ENCODE results near the gene UBE2O.

The UBE2O gene

GRCh38 chr17:76445697-76446448 is 7.1 kb downstream of the UBE2O start:
- no peak for TF ChIP-seq CTCF (IDR thresholded peaks at IDR 0.05; ENCODE audit: insufficient read depth, low read depth, low read length, missing control alignments)
- DNase-seq (ENCODE audit: low read depth), result no peak
- H3K4me3 ChIP-seq (ENCODE audit: low read depth, low read length), result no peak overlapping the region

GRCh38 chr17:76444518-76445311 is 8.2 kb downstream of the UBE2O start:
- H3K4me3 ChIP-seq (ENCODE audit: low read depth, low read length), result peak overlapping the region; percentile 14
- peak; percentile 51 for DNase-seq (ENCODE audit: low read depth)
- no peak for TF ChIP-seq CTCF (IDR thresholded peaks at IDR 0.05; ENCODE audit: insufficient read depth, low read depth, low read length, missing control alignments)

GRCh38 chr17:76442341-76443338 is 10.3 kb downstream of the UBE2O start:
- TF ChIP-seq CTCF (IDR thresholded peaks at IDR 0.05; ENCODE audit: insufficient read depth, low read depth, low read length, missing control alignments), result no peak
- no peak overlapping the region for H3K4me3 ChIP-seq (ENCODE audit: low read depth, low read length)
- DNase-seq (ENCODE audit: low read depth), result peak; percentile 51

GRCh38 chr17:76441686-76442340 is 11.1 kb downstream of the UBE2O start:
- no peak for TF ChIP-seq CTCF (IDR thresholded peaks at IDR 0.05; ENCODE audit: insufficient read depth, low read depth, low read length, missing control alignments)
- DNase-seq (ENCODE audit: low read depth), result no peak
- H3K4me3 ChIP-seq (ENCODE audit: low read depth, low read length), result no peak overlapping the region

GRCh38 chr17:76440751-76441362 is 12.1 kb downstream of the UBE2O start:
- H3K4me3 ChIP-seq (ENCODE audit: low read depth, low read length), result no peak overlapping the region
- DNase-seq (ENCODE audit: low read depth), result no peak
- no peak for TF ChIP-seq CTCF (IDR thresholded peaks at IDR 0.05; ENCODE audit: insufficient read depth, low read depth, low read length, missing control alignments)

All from GM12865 (cell line).